GM19468 (cell line): ENCODE results near the gene SLFN14.
"Not testable (repeated sequence)": the region's sequence is repeated elsewhere in the genome, so short reads cannot be mapped to it uniquely, and the experiment has no call there.

Experiments
- ATAC-seq: cut with Tn5 transposase; IDR thresholded peaks from one replicate; pipeline ENCODE4 v1.9.1; 2021; ENCODE audit warnings: mild to moderate bottlenecking, moderate library complexity, moderate number of reproducible peaks; ENCODE audit not compliant: unreplicated experiment; ENCODE audit errors: extremely low read depth

The SLFN14 gene

GRCh38 chr17:35529866-35530265, 30.8 kb downstream of the SLFN14 start:
- no peak for ATAC-seq

- ATAC-seq, result not testable (repeated sequence)
Observed at GRCh38 chr17:35529326-35529725, 31.3 kb downstream of the SLFN14 start.

- ATAC-seq, result no peak
Observed at GRCh38 chr17:35523296-35523695, 37.3 kb downstream of the SLFN14 start.

- ATAC-seq, result not testable (repeated sequence)
Observed at GRCh38 chr17:35521654-35522256, 38.9 kb downstream of the SLFN14 start.

GRCh38 chr17:35521150-35521549, 39.5 kb downstream of the SLFN14 start:
- no peak for ATAC-seq

- no peak for ATAC-seq
Observed at GRCh38 chr17:35519906-35520442, 40.6 kb downstream of the SLFN14 start.

- ATAC-seq, result no peak
Observed at GRCh38 chr17:35519439-35519838, 41.2 kb downstream of the SLFN14 start.

GRCh38 chr17:35518431-35518830, 42.2 kb downstream of the SLFN14 start:
- ATAC-seq, result not testable (repeated sequence)

- ATAC-seq, result no peak
Observed at GRCh38 chr17:35515027-35515426, 45.6 kb downstream of the SLFN14 start.

GRCh38 chr17:35514564-35514963, 46.1 kb downstream of the SLFN14 start:
- ATAC-seq, result no peak
